Measurements from ENCODE around the gene TNFSF8. TPM values are rescaled to one million over a fixed set of nuclear protein-coding genes. Genes with fewer than 3 reads are reported as not detected.

Gene TNFSF8
- total and polyA plus RNA-seq, 7 donors: 0.60 to 11.7 (median 1.8) TPM

DNA sequence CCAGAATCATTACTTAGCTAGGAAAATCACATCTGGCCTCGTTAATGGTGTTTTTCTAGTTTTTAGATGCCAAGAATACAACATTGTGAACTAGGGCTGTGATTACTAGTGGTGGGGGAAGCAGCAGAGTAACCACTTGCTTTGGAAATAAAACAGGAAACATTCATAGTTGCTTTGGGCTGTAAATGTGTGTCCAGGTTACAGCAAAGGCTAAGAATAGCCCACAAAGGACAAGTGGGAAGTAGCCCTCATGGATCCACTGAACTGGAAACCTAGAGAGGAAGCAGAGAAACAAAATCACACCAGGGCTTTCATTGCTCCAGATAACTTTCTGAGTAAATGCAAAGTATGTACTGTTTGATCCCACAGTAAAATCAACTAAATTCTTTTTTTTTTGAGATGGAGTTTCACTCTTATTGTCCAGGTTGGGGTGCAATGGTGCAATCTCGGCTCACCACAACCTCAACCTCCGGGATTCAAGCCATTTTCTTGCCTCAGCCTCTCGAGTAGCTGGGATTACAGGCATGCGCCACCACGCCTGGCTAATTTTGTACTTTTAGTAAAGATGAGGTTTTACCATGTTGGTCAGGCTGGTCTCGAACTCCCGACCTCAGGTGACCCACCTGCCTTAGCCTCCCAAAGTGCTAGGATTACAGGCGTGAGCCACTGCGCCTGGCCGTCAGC is 68.3 kb downstream of the TNFSF8 start:
- Histone ChIP-seq H3K4me1 (no peaks in the 10 kb centered on the region), H3K36me3 (no peaks in the 10 kb centered on the region), H3K4me3 (no peak overlapping the region), H3K9me3 (no peaks in the 10 kb centered on the region), H3K27me3 (no peaks in the 10 kb centered on the region), H3K27ac (peak overlapping the region in 2 of 4 donors; percentile 42 to 66)
- no peak for DNase-seq
- intact Hi-C loops (cut with DNase I): no loop called here
- WGBS, 2 donors: 93 to 96% methylated on average over 11 of the region's 11 CpGs
- TF ChIP-seq, protein P1, sequence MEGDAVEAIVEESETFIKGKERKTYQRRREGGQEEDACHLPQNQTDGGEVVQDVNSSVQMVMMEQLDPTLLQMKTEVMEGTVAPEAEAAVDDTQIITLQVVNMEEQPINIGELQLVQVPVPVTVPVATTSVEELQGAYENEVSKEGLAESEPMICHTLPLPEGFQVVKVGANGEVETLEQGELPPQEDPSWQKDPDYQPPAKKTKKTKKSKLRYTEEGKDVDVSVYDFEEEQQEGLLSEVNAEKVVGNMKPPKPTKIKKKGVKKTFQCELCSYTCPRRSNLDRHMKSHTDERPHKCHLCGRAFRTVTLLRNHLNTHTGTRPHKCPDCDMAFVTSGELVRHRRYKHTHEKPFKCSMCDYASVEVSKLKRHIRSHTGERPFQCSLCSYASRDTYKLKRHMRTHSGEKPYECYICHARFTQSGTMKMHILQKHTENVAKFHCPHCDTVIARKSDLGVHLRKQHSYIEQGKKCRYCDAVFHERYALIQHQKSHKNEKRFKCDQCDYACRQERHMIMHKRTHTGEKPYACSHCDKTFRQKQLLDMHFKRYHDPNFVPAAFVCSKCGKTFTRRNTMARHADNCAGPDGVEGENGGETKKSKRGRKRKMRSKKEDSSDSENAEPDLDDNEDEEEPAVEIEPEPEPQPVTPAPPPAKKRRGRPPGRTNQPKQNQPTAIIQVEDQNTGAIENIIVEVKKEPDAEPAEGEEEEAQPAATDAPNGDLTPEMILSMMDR (IDR thresholded peaks at IDR 0.05): no peak
- no peak for TF ChIP-seq POLR2A (IDR thresholded peaks at IDR 0.05)
- no peak for TF ChIP-seq EP300 (IDR thresholded peaks at IDR 0.05)
- TF ChIP-seq POLR2AphosphoS5 (IDR thresholded peaks at IDR 0.05): no peak

DNA sequence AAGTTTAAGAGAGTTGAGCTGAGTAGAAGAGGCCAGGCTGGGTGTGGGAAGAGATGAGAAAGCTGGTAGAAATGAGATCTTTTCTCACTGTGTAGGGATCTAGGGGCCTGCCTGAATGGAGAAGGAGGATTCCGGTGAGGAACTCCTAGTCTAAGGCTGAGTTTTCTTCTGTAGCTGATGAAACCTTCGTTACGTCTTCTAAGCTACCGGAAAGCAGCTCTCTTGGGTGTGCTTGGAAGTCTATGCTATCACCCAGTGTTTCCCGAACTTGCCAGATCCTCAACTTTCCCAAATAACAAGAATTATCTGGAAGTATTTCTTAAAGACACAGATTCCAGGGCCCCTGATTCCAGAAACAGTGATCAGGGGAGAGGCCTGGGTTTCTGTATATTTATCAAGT is 69.1 kb downstream of the TNFSF8 start:
- intact Hi-C loops (cut with DNase I): no loop called here
- H3K4me1 ChIP-seq: peaks cover 0 to 8% (median 2%) of the 10 kb centered on the region in 4 donors
- no peaks in the 10 kb centered on the region for H3K36me3 ChIP-seq
- H3K4me3 ChIP-seq: no peak overlapping the region
- 96 to 97% methylated on average over 5 of the region's 5 CpGs for WGBS, 2 donors
- H3K27ac ChIP-seq: peak overlapping the region in 2 of 4 donors; percentile 42 to 66
- H3K9me3 ChIP-seq: no peaks in the 10 kb centered on the region
- no peak for DNase-seq
- no peaks in the 10 kb centered on the region for H3K27me3 ChIP-seq
- TF ChIP-seq EP300 (IDR thresholded peaks at IDR 0.05) (no peak), POLR2AphosphoS5 (IDR thresholded peaks at IDR 0.05) (no peak), POLR2A (IDR thresholded peaks at IDR 0.05) (no peak)
- TF ChIP-seq, protein P1 (IDR thresholded peaks at IDR 0.05): no peak

DNA sequence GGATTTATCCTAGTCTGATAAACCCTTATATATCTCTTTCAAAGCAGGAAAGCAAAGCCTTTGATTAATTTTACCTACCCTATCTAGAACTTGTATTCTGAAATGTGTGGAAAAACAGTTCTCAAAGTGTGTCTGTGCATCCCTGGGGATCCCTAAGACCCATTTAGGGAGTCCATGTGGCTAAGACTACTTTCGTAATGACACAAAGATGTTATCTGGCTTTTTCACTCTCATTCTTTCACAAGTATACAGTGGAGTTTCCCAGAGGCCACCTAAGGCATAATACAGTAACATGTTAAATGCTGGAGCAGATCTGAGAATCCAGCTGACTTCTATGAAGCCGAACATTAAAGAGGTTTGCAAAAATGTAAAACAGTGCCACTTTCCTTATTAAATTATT is 70.2 kb downstream of the TNFSF8 start:
- WGBS, 2 donors: 87 to 94% methylated on average over 2 of the region's 2 CpGs
- Histone ChIP-seq H3K4me3 (no peak overlapping the region), H3K27me3 (no peaks in the 10 kb centered on the region), H3K27ac (no peak overlapping the region), H3K4me1 (peaks cover 0 to 13% (median 6%) of the 10 kb centered on the region in 4 donors), H3K9me3 (no peaks in the 10 kb centered on the region), H3K36me3 (no peaks in the 10 kb centered on the region)
- TF ChIP-seq, protein P1 (IDR thresholded peaks at IDR 0.05): no peak
- DNase-seq: no peak
- intact Hi-C loops (cut with DNase I): no loop called here

DNA sequence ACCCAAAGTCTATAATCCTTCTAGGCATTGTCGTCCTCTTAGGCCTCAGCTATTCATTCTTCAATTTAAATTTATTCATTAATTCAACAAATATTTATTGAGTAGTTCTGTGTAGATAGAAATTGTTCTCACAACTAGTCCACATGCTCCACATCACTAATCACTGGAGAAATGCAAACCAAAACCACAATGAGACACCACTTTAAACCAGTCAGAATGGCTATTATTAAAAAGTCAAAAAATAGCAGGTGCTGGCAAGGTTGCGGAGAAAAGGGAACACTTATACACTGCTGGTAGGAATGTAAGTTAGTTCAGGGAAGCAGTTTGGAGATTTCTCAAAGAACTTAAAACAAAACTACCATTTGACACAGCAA is 73.5 kb downstream of the TNFSF8 start:
- H3K9me3 ChIP-seq: no peaks in the 10 kb centered on the region
- H3K4me3 ChIP-seq: no peak overlapping the region
- 86 to 90% methylated on average over 2 of the region's 2 CpGs for WGBS, 2 donors
- peaks cover 0 to 24% (median 10%) of the 10 kb centered on the region in 4 donors for H3K4me1 ChIP-seq
- no peak for DNase-seq
- intact Hi-C loops (cut with DNase I): loop anchor here (5.0 kb wide), 1 partner anchor 50 kb away; the partner anchor contains the start of gene TNFSF15
- no peaks in the 10 kb centered on the region for H3K27me3 ChIP-seq
- H3K27ac ChIP-seq: peak overlapping the region in 3 of 4 donors; percentile 34 to 63 (median 47)
- TF ChIP-seq EP300 (IDR thresholded peaks at IDR 0.05) (no peak), POLR2A (IDR thresholded peaks at IDR 0.05) (no peak), POLR2AphosphoS5 (IDR thresholded peaks at IDR 0.05) (no peak)
- TF ChIP-seq, protein P1 (IDR thresholded peaks at IDR 0.05): no peak
- H3K36me3 ChIP-seq: no peaks in the 10 kb centered on the region

Measured in sigmoid colon (tissue), 7 donors.